Muscle layer of colon (tissue), 2 donors: ENCODE results near the gene MAGT1.
A peak's percentile ranks its signal among the peaks of the same experiment; 100 is the strongest.
"Not testable (repeated sequence)": the region's sequence is repeated elsewhere in the genome, so short reads cannot be mapped to it uniquely, and the experiment has no call there.

ENCODE experiments used
- H3K27ac ChIP-seq: one replicate; pipeline ENCODE4 v1.7.0; 2013; ENCODE audit warnings: low read depth, mild to moderate bottlenecking, low read length, moderate library complexity
- H3K27me3 ChIP-seq, 2 donors: one replicate each; pipeline ENCODE4 v1.7.0; 2013; ENCODE audit warnings: low read length in 2 of 2, mild to moderate bottlenecking in 2 of 2; ENCODE audit not compliant: insufficient read depth in 2 of 2, control insufficient read depth in 1 of 2
- H3K36me3 ChIP-seq: one replicate; pipeline ENCODE4 v1.7.0; 2013; ENCODE audit warnings: mild to moderate bottlenecking, low read length; ENCODE audit not compliant: insufficient read depth
- H3K4me1 ChIP-seq: one replicate; pipeline ENCODE4 v1.7.0; 2013; ENCODE audit warnings: mild to moderate bottlenecking, low read length; ENCODE audit not compliant: insufficient read depth
- H3K4me3 ChIP-seq, 2 donors: one replicate each; pipeline ENCODE4 v1.7.0; 2013; ENCODE audit warnings: low read length in 2 of 2, low read depth in 1 of 2, mild to moderate bottlenecking in 1 of 2, moderate library complexity in 1 of 2
- H3K9ac ChIP-seq: one replicate; pipeline ENCODE4 v1.7.0; 2013; ENCODE audit warnings: low read length
- H3K9me3 ChIP-seq: one replicate; pipeline ENCODE4 v1.7.0; 2013; ENCODE audit warnings: mild to moderate bottlenecking, low read length
- donor health status: abdominal sarcoma.
- donor health status: Adenocarcinoma of cecum.

MAGT1 gene

DNA sequence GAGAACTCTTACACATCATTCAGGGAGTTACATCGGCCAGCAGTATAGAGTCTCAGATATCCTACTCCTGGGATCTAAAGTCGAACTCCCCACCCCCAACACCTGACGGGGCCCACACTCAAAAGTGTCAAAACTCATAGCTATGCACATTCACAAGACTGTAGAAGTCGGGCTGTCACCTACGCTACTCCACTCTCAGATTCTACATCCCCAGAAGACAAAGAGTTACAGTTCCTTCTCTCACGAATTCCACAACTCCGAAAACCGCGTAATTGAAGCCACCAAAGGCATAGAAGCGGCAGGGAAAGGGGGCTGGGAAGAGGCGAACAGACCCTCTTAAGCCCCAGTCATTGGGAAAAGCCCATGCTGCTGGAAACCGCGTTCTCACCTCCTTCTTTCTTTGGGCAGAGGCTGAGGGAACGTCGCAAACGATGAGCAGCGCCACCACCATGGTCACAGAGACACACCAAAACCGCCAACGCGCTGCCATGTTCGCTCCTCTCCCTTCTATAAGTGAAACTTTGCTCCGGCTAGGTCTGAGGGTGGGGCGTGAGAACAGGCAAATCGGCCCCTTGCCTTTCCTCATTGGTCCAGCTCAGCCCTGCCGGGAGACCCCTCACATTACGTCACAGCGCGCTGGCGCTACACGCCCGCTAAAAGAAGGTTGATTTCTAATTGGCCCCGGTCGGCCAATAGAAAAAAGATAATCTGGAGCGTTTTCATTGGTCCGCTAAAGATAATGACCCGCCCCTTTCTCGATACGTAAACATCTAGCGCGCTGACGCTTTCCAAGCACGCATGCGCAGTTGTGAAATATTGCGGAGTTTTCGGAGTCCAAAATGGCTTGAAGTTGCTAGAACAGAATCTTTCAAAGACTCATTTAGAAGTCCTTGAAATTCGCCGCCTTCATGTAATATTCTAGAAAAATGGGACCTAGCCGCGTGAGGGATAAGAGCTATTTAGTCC is at the start of gene MAGT1:
Gene MAGT1, minus strand, starts transcription at position 515 of the 966 bp plus-strand sequence. Its CDS starts 25 bp downstream, at position 490.
- Histone ChIP-seq H3K9ac (peak within 1 kb of the TSS; percentile 69), H3K4me1 (no peaks in the 10 kb centered on the region), H3K4me3 (peak within 1 kb of the TSS; percentile 56 to 67), H3K9me3 (no peaks in the 10 kb centered on the region), H3K36me3 (no peaks in the 10 kb centered on the region), H3K27ac (peak within 1 kb of the TSS; percentile 77), H3K27me3 (no peaks in the 10 kb centered on the region)

- not testable (repeated sequence) for H3K9ac ChIP-seq, H3K36me3 ChIP-seq, H3K4me3 ChIP-seq, H3K27me3 ChIP-seq, H3K4me1 ChIP-seq, H3K9me3 ChIP-seq, H3K27ac ChIP-seq
These were observed 49.8 kb upstream of the MAGT1 start for GRCh38 chrX:77945031-77945430.

DNA sequence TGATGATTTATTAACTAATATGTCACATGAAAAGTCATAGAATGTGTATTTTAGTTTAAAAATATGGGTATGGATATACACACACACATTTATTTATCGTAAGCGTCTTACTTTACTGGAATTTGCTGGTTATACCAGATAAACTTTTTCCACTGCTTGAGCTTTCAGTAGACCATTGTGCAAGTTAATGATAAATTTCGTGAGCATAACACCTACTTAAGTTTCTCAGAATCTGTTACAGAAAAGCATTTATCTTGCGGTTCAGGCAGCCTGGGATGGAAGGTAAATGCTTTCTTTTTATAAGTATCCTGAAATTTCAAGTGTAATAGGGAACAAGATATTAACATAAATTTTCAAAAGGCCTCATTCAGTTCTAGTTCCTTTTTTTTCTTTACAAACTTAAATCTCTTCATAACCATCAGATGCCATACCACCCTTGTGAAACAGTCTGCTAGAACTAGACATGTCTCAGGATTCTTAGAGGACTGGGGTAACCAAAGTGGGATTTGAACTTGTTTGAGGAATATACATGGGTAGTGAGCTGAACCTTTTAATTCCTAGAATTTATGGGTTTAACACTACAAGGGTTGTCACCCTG is 42.9 kb upstream of the MAGT1 start:
- no peak overlapping the region for H3K9ac ChIP-seq
- H3K9me3 ChIP-seq = no peaks in the 10 kb centered on the region
- no peaks in the 10 kb centered on the region for H3K36me3 ChIP-seq
- H3K4me1 ChIP-seq = no peaks in the 10 kb centered on the region
- no peak overlapping the region for H3K4me3 ChIP-seq
- no peaks in the 10 kb centered on the region for H3K27me3 ChIP-seq
- H3K27ac ChIP-seq = no peak overlapping the region

DNA sequence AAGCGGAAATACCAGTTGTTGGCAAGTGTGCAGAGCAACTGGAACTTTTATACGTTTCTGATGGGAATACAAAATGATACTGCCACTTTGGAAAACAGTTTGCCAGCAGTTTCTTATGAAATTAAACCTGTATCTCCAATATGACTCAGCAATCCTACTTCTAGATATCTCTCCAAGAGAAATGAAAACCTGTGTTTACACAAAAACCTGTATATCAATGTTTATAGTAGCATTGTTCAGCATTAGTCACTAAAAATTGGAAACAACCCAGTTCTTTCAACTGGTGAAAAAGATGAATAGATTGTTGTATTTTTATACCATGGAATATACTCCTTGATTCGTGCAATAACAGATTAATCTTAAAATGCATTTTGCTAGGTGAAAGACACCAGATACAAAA is 42.1 kb upstream of the MAGT1 start:
- Histone ChIP-seq H3K4me1 (no peaks in the 10 kb centered on the region), H3K36me3 (no peaks in the 10 kb centered on the region), H3K4me3 (no peak overlapping the region), H3K9me3 (no peaks in the 10 kb centered on the region), H3K9ac (no peak overlapping the region), H3K27me3 (no peaks in the 10 kb centered on the region), H3K27ac (no peak overlapping the region)

DNA sequence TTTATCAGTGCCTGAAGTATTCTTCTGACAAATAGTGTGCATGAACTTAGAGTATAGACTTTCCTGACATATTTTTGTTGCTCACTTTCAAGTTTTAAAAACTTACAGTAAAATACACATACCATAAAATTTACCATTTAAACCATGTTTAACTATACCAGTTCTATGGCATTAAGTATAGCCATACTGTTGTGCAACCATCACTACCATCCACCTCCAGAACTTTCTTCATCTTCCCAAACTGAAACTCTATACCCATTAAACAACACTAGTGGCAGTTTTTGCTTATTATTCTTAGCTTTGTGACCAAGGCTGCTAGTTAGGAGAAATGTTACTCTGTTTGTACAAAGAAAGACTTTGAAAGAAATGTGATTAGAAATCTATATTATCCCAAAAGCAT is 41.1 kb upstream of the MAGT1 start:
- no peaks in the 10 kb centered on the region for H3K9me3 ChIP-seq
- no peak overlapping the region for H3K4me3 ChIP-seq
- H3K27me3 ChIP-seq = no peaks in the 10 kb centered on the region
- H3K4me1 ChIP-seq = no peaks in the 10 kb centered on the region
- no peak overlapping the region for H3K9ac ChIP-seq
- no peak overlapping the region for H3K27ac ChIP-seq
- H3K36me3 ChIP-seq = no peaks in the 10 kb centered on the region

DNA sequence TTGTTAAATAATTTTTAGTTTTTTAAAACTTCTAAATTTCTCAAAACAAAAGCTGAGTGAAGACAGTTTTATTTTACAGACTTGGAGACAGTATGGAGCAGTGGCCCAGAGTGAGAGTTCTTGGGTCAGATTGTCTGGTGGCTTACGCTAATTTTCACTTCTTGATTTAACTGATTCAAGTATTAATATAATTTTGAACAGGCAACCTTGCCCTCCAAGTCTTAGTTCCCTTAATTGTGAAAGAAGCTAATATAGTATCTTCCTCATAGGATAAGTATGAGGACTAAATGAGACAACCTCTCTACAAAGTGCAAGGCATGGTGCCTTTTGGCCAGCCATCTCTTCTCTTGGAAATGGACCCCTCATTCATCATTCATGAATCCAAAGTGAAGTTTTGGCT is 40.7 kb upstream of the MAGT1 start:
- no peaks in the 10 kb centered on the region for H3K27me3 ChIP-seq
- H3K36me3 ChIP-seq = no peaks in the 10 kb centered on the region
- no peaks in the 10 kb centered on the region for H3K9me3 ChIP-seq
- H3K9ac ChIP-seq = no peak overlapping the region
- H3K4me1 ChIP-seq = no peaks in the 10 kb centered on the region
- no peak overlapping the region for H3K4me3 ChIP-seq
- H3K27ac ChIP-seq = no peak overlapping the region

DNA sequence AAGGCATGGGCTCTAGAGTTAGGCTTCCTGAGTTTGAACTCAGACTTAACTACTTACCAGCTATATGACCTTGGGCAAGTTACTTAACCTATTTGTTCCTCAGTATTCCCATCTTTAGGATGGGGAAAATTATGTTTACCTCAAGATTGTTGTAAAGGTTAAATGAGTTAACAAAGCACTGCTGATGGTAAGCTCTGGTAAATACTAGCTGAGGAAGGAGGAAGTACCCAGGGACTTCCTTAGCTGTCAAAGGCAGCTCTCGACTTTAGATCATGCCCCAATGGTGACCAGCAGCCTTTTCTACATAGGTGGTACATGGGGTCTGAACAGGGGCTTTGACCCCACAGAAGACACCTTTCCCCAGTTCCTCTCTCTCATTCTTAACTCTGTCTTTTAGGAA is 35.3 kb upstream of the MAGT1 start:
- H3K9me3 ChIP-seq = no peaks in the 10 kb centered on the region
- H3K4me3 ChIP-seq = no peak overlapping the region
- H3K27ac ChIP-seq = no peak overlapping the region
- H3K4me1 ChIP-seq = no peaks in the 10 kb centered on the region
- no peaks in the 10 kb centered on the region for H3K36me3 ChIP-seq
- no peaks in the 10 kb centered on the region for H3K27me3 ChIP-seq
- no peak overlapping the region for H3K9ac ChIP-seq

DNA sequence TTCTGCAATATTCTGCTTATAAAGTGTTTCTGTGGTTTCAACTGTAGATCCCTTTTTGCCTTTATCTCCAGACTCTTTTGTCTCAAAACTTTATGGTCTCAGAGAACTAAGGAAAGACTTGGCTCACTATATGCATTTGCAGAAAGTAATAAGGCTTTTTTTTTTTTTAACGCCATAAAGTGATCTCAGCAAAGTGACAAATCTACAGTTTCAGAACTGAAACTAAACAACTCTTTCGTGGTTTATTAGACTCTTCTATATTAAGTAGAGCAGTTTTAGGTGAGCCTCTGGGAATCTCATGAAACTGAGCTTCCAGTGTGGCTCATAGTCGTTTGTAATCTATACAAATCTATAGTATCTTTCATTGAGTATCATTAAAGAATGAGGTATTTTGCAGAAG is 30.5 kb upstream of the MAGT1 start:
- Histone ChIP-seq H3K36me3 (no peaks in the 10 kb centered on the region), H3K9me3 (no peaks in the 10 kb centered on the region), H3K27ac (no peak overlapping the region), H3K4me1 (no peaks in the 10 kb centered on the region), H3K4me3 (no peak overlapping the region), H3K9ac (no peak overlapping the region), H3K27me3 (no peaks in the 10 kb centered on the region)

GRCh38 chrX:77924320-77924859 is 29.2 kb upstream of the MAGT1 start:
- H3K27ac ChIP-seq = no peak overlapping the region
- H3K4me3 ChIP-seq = no peak overlapping the region
- H3K9ac ChIP-seq = no peak overlapping the region
- no peaks in the 10 kb centered on the region for H3K36me3 ChIP-seq
- H3K27me3 ChIP-seq = no peaks in the 10 kb centered on the region
- no peaks in the 10 kb centered on the region for H3K9me3 ChIP-seq
- no peaks in the 10 kb centered on the region for H3K4me1 ChIP-seq

DNA sequence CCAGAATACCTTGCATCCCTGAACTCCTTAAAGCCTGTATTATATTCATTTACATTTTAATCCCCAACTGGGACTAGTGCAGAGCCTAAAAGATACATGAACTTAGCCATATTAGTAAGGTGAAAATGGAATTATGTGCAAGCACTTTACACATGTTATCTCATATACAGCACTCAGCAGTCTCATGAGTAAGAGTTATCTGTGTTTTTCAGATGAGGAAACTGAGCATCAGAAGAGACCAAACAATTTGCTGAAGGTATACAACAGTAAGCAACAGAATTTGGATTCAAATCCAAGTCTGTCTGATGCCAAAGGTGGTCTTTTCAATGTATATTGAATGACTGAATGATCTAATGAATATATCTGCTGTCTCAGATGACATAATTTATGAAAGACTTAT is 27.6 kb upstream of the MAGT1 start:
- H3K4me1 ChIP-seq = no peaks in the 10 kb centered on the region
- no peak overlapping the region for H3K27ac ChIP-seq
- no peaks in the 10 kb centered on the region for H3K9me3 ChIP-seq
- no peak overlapping the region for H3K4me3 ChIP-seq
- no peaks in the 10 kb centered on the region for H3K36me3 ChIP-seq
- no peak overlapping the region for H3K9ac ChIP-seq
- no peaks in the 10 kb centered on the region for H3K27me3 ChIP-seq

- H3K4me3 ChIP-seq, H3K36me3 ChIP-seq, H3K27ac ChIP-seq, H3K27me3 ChIP-seq, H3K4me1 ChIP-seq, H3K9me3 ChIP-seq, H3K9ac ChIP-seq: not testable (repeated sequence)
These were observed 24.1 kb upstream of the MAGT1 start for GRCh38 chrX:77919370-77919769.
